B cell (primary cell): Measurements from ENCODE around the gene PRR14L.

ENCODE experiments used
- CTCF ChIP-seq: fragments of 200-600 bp; IDR thresholded peaks from one replicate; pipeline ENCODE4 v1.8.0; 2022; ENCODE audit warnings: antibody characterized with exemption, mild to moderate bottlenecking
- EZH2 ChIP-seq: IDR thresholded peaks from 2 replicates; pipeline ENCODE4 v1.6.1; 2012; ENCODE audit warnings: borderline replicate concordance, low read depth, mild to moderate bottlenecking, moderate library complexity, low read length; ENCODE audit not compliant: insufficient read depth, poor library complexity, severe bottlenecking

- TF ChIP-seq CTCF, result no peak
- TF ChIP-seq EZH2, result no peak
These were observed 15.4 kb downstream of the PRR14L start for GRCh38 chr22:31734512-31734911.
